Sigmoid colon (tissue), 7 donors: ENCODE measurements around the gene FAM72D. TPM values are rescaled to one million over a fixed set of nuclear protein-coding genes. Genes with fewer than 3 reads are reported as not detected.
"Not testable (repeated sequence)": the region's sequence is repeated elsewhere in the genome, so short reads cannot be mapped to it uniquely, and the experiment has no call there.

Experiments used
- DNase-seq: peaks from one replicate; pipeline ENCODE4 v3.0.0-alpha.2; 2019
- H3K27ac ChIP-seq, 4 donors: fragments of 200-600 bp; sonication (generic); one replicate each; pipeline ENCODE4 v1.5.1; 2016 to 2019; ENCODE audit warnings: mild to moderate bottlenecking in 1 of 4
- H3K27me3 ChIP-seq, 3 donors: fragments of 200-600 bp; sonication (generic); one replicate each; pipeline ENCODE4 v1.5.1; 2019; ENCODE audit warnings: mild to moderate bottlenecking in 1 of 3
- H3K36me3 ChIP-seq, 4 donors: fragments of 200-600 bp; sonication (generic); one replicate each; pipeline ENCODE4 v1.5.1; 2016 to 2019
- H3K4me1 ChIP-seq, 4 donors: fragments of 200-600 bp; sonication (generic); one replicate each; pipeline ENCODE4 v1.5.1; 2017 to 2019
- H3K4me3 ChIP-seq, 4 donors: fragments of 200-600 bp; sonication (generic); one replicate each; pipeline ENCODE4 v1.5.1; 2017 to 2019; ENCODE audit warnings: mild to moderate bottlenecking in 2 of 4, moderate library complexity in 1 of 4
- H3K9me3 ChIP-seq, 4 donors: fragments of 200-600 bp in 3 of 4; sonication (generic) in 3 of 4; one replicate each; pipeline versions ENCODE4 v1.5.1 to v1.6.1; 2013 to 2019
- WGBS, 2 donors: extraction: QIAGEN DNeasy Blood & Tissue Kit; methylation state at CpG; one replicate each; pipeline ENCODE4 v1.1.7; 2013; 5-methylcytosine and 5-hydroxymethylcytosine counted together
- intact Hi-C: fragments of 100-400 bp; cut with DNase I; formaldehyde crosslinking; loops from one replicate; pipeline ENCODE4 v1.15.1; 2023
- polyA plus RNA-seq, 3 donors: library from polyadenylated mRNA; stranded (reverse); fragments of 200-250 nt; gene quantifications; one replicate each; pipeline ENCODE4 v1.2.3, GENCODE V29; 2013
- total RNA-seq, 4 donors: library from RNA; depleted of rRNA; stranded (reverse); fragments of >200 nt; gene quantifications; one replicate each; pipeline ENCODE4 v1.1.0, GENCODE V29; 2016
- donor health status: healthy with polysubstance abuse.
- donor health status: Bipolar disorder and iron deficiency.
- donor health status: healthy.

FAM72D gene
- total and polyA plus RNA-seq, 7 donors, result 0.36 to 1.6 (median 0.69) TPM; not detected in 4

- WGBS, 2 donors, result no CpG with 5 or more reads among the region's 6 CpGs
- intact Hi-C loops, H3K27ac ChIP-seq, H3K9me3 ChIP-seq, DNase-seq, H3K4me1 ChIP-seq, H3K36me3 ChIP-seq, H3K4me3 ChIP-seq, H3K27me3 ChIP-seq: not testable (repeated sequence)
Observed at GRCh38 chr1:145071569-145071968, 24.2 kb upstream of the FAM72D start.

GRCh38 chr1:145074021-145074559 is 21.7 kb upstream of the FAM72D start:
- H3K36me3 ChIP-seq, intact Hi-C loops, H3K27me3 ChIP-seq, H3K27ac ChIP-seq, H3K4me1 ChIP-seq, H3K9me3 ChIP-seq, DNase-seq, H3K4me3 ChIP-seq: not testable (repeated sequence)
- 80 to 89% methylated on average over 3 of the region's 6 CpGs for WGBS, 2 donors

- H3K9me3 ChIP-seq, H3K27me3 ChIP-seq, intact Hi-C loops, H3K36me3 ChIP-seq, H3K27ac ChIP-seq, H3K4me3 ChIP-seq, DNase-seq, H3K4me1 ChIP-seq: not testable (repeated sequence)
- WGBS, 2 donors, result no CpG with 5 or more reads among the region's 3 CpGs
Observed at GRCh38 chr1:145076877-145077276, 18.9 kb upstream of the FAM72D start.

DNA sequence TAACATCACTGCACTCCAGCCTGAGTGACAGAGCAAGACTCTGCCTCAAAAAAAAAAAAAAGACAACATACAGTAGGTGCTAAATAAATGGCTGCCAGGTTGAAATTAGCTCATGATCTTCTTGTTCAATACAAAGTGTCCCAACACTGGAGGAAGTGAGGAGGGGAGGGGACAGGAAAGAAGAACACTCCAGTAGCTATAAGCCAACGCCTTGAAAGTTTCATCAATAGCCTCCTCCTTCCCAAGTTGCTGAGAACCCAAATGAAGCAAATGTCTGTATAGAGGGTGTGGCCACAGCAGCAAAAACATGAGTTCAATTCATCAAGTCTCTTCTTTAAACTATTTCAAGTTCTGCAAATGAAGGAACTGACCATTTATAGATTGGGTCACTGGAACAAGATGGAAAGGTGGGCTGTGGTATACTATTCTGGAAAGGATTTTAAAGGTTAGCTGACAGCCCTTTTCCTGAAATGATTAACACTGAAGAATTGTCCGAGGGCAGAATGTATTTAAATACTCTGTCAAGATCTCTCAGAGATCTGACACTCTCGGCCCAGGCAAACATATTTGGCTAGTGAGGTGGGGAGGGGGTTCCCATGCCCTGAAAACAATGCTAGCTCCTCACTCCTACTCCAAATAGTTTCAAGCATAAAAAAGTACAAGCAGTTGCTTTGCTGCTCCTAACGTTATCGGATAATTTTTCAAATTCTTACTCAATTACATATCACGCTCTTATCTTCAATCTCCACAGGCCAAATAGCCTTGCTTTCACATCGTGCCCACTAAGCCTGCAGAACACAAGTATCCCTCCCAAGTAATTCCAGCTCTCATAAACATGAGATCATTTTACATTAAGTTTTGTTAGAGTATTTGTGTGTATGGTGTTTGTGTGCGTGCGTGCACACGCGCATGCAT is 17.6 kb upstream of the FAM72D start:
- WGBS, 2 donors, result no CpG with 5 or more reads among the region's 11 CpGs
- H3K9me3 ChIP-seq, DNase-seq, H3K4me3 ChIP-seq, H3K27me3 ChIP-seq, H3K36me3 ChIP-seq, intact Hi-C loops, H3K4me1 ChIP-seq, H3K27ac ChIP-seq: not testable (repeated sequence)

DNA sequence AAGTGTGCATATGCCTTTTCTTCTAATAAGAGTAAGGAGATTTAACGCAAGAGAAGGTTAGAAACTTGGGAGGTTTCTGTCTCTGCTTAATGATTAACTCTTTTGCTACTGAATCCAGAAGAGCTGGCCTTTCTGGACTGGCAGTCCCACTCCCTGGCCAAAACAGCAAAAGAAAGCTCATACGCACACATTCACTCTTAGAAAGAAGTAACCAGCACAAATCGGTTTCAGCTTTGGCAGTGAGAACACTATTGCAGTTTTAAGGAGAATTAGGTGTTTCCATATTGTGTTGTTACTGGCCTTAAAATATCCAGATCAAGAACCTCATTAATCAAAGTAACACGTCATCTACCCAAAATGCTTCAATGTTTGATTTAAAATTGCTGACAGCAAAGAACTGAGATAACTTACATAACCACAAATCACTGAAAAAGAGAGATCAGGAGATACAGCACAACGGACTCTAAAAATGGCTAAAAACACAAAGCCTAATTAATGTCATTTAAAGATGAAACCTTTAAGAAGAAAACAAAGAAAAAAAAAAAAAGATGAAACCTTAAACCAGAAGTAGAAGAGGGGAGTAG is 16.9 kb upstream of the FAM72D start:
- H3K27ac ChIP-seq, DNase-seq, H3K4me1 ChIP-seq, H3K36me3 ChIP-seq, H3K4me3 ChIP-seq, H3K27me3 ChIP-seq, intact Hi-C loops, H3K9me3 ChIP-seq: not testable (repeated sequence)
- no CpG with 5 or more reads among the region's 5 CpGs for WGBS, 2 donors

DNA sequence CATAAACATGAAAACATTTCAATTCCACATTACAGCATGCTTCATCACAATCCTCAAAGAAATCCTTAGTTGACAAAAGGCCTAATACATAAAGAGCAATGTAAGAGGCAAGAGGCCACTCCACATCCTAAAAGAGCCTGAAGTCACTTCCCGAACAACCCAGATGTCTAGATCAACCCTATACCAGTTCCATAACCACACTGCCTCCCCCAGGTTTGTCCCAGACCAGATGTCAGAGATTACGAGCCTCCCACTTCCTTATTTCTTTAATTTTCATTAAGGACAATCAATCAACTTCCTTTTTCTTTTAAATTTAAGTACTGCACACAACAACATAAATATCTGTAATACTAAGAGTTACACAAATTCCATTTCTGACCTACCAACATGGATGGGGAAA is 16.0 kb upstream of the FAM72D start:
- H3K27me3 ChIP-seq, H3K4me1 ChIP-seq, H3K27ac ChIP-seq, H3K9me3 ChIP-seq, intact Hi-C loops, DNase-seq, H3K4me3 ChIP-seq, H3K36me3 ChIP-seq: not testable (repeated sequence)
- WGBS, 2 donors, result 69 to 75% methylated on average over 2 of the region's 2 CpGs

- intact Hi-C loops, H3K27ac ChIP-seq, H3K36me3 ChIP-seq, H3K4me3 ChIP-seq, H3K27me3 ChIP-seq, DNase-seq, H3K9me3 ChIP-seq, H3K4me1 ChIP-seq: not testable (repeated sequence)
- 70 to 91% methylated on average over 2 of the region's 3 CpGs for WGBS, 2 donors
Observed at GRCh38 chr1:145080193-145080592, 15.6 kb upstream of the FAM72D start.

DNA sequence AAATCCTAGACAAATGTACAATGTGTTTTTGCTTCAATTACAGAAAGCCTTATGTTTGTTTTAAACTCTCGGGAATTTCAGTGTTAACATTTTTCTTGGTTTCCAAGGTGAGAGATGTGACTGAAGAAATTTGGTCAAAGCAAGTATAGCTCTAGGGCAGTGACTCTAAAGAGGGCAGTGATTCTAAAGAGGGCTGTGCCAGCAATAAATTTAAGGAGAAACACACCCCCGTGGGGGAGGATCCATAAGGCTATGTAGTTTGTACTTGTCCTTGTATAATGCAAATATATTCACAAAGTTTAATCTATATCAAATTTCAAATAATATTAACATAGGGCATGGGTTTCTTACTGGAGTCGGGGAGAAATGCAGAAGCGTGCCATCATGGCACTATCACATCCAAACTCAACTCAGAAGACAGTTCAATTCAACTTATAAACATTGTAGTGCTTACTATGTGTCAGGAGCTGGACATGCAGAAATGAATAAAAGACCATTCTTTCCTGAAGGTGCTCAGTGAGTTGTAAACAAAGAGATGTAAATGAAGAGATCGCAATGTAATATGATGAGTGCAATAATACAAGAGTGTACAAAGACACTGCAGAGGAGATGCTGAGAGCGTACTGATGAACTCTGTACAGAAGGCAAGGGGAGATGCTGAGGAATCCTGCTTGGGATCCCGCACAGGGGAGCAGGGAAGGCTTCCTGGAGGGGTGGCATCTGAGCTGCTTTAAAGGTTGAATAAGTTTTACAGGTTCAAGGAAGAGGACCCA is 13.1 kb upstream of the FAM72D start:
- H3K4me1 ChIP-seq, H3K27ac ChIP-seq, H3K4me3 ChIP-seq, H3K36me3 ChIP-seq, DNase-seq, H3K27me3 ChIP-seq, intact Hi-C loops, H3K9me3 ChIP-seq: not testable (repeated sequence)
- 88 to 93% methylated on average over 3 to 4 of the region's 7 CpGs for WGBS, 2 donors

GRCh38 chr1:145093517-145094149 is 2.1 kb upstream of the FAM72D start:
- H3K36me3 ChIP-seq, H3K27me3 ChIP-seq, intact Hi-C loops, H3K4me1 ChIP-seq, H3K9me3 ChIP-seq: not testable (repeated sequence)
- Histone ChIP-seq H3K27ac (peak overlapping the region in 3 of 4 donors; percentile 57 to 76 (median 66)), H3K4me3 (peak overlapping the region in 3 of 4 donors; percentile 36 to 48 (median 47))
- DNase-seq, result peak; percentile 87
- WGBS, 2 donors, result 1% methylated on average over 24 to 28 of the region's 47 CpGs

DNA sequence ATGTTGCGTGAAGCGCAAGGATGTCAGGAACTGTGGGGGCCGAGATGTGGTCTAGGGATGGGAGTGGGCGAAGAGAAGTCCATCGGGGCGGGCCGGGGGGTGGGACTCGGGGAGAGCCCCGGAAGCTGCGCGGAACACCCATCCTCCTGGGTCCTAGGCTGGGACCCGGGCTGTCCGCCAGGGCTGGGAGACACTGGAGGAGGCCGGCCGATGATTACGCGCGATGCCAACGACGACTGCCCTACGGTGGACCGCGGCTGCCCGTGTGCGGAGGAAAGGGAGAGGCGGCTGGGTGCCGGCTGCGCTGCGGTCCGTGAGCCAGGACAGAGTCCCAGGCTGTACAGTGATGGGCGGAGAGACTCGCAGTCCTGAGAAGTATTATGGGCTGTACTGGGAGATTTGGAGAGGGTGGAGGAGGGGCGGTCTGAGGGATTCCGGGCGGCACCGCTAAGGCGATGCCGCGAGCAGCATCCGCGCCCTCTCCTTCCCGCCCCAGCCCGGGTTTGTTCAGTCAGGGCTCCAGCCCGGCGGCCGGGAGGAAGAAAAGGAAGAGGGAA is 1.0 kb upstream of the FAM72D start:
- H3K9me3 ChIP-seq, H3K36me3 ChIP-seq, H3K27me3 ChIP-seq, intact Hi-C loops, H3K4me1 ChIP-seq: not testable (repeated sequence)
- DNase-seq, result peak; percentile 63
- Histone ChIP-seq H3K27ac (peak overlapping the region; percentile 59 to 74 (median 70)), H3K4me3 (peak overlapping the region; percentile 25 to 42 (median 36))
- WGBS, 2 donors, result 0 to 1% methylated on average over 12 of the region's 46 CpGs

GRCh38 chr1:145101725-145102124 is 6.0 kb downstream of the FAM72D start:
- DNase-seq, H3K4me1 ChIP-seq, H3K27ac ChIP-seq, H3K9me3 ChIP-seq, H3K4me3 ChIP-seq, H3K36me3 ChIP-seq, intact Hi-C loops, H3K27me3 ChIP-seq: not testable (repeated sequence)
- WGBS, 2 donors, result 17% methylated on average over 1 of the region's 1 CpG; no CpG with 5 or more reads in 1 of the 2 donors

DNA sequence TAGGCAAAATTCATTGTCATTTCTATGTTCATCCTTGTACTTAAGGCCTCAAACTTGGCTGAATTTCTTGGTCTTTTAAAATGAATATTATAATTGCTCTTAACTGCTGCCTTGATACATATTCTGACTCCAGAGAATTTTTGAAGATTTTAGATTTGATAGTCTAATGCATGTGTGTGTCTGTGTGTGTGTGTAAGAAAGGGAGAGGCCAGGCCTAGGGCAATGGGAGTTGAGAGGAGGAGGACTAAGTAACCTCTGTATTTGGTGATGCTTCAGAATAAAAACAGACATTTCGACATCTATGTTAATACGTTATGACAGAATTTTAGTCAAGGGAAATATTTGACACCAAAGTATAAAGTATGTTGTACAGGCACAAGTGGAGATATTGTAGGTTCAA is 7.5 kb downstream of the FAM72D start:
- H3K4me1 ChIP-seq, H3K27ac ChIP-seq, H3K9me3 ChIP-seq, intact Hi-C loops, H3K4me3 ChIP-seq, H3K27me3 ChIP-seq, H3K36me3 ChIP-seq, DNase-seq: not testable (repeated sequence)
- no CpG with 5 or more reads among the region's 2 CpGs for WGBS, 2 donors
